Esophagus muscularis mucosa (tissue), 4 donors: Measurements from ENCODE around the gene SPAST. TPM values are rescaled to one million over a fixed set of nuclear protein-coding genes. Genes with fewer than 3 reads are reported as not detected.
"Not testable (repeated sequence)": the region's sequence is repeated elsewhere in the genome, so short reads cannot be mapped to it uniquely, and the experiment has no call there.

Source experiments
- DNase-seq: peaks from one replicate; pipeline ENCODE4 v3.0.0-alpha.2; 2017; ENCODE audit errors: extremely low spot score
- H3K27ac ChIP-seq, 4 donors: fragments of 200-600 bp; sonication (generic); replicated peaks in 1 of 4; 1 replicate in 3 of 4; 2 replicates in 1 of 4; pipeline ENCODE4 v1.5.1; 2016 to 2019; ENCODE audit warnings: mild to moderate bottlenecking in 1 of 4
- H3K27me3 ChIP-seq, 4 donors: fragments of 200-600 bp; sonication (generic); one replicate each; pipeline versions ENCODE4 v1.5.1 to v1.6.0; 2016 to 2019
- H3K36me3 ChIP-seq, 4 donors: fragments of 200-600 bp; sonication (generic); one replicate each; pipeline ENCODE4 v1.5.1; 2016 to 2019
- H3K4me1 ChIP-seq, 4 donors: fragments of 200-600 bp; sonication (generic); one replicate each; pipeline ENCODE4 v1.5.1; 2016 to 2019
- H3K4me3 ChIP-seq, 4 donors: fragments of 200-600 bp; sonication (generic); 1 replicate in 2 of 4; 2 replicates in 2 of 4; pipeline ENCODE4 v1.5.1; 2016 to 2019; ENCODE audit warnings: mild to moderate bottlenecking in 4 of 4, moderate library complexity in 1 of 4
- H3K9me3 ChIP-seq, 4 donors: fragments of 200-600 bp; sonication (generic); 1 replicate in 3 of 4; 2 replicates in 1 of 4; pipeline ENCODE4 v1.5.1; 2016 to 2019
- EP300 ChIP-seq: sonication (generic); formaldehyde crosslinking; IDR thresholded peaks from one replicate; pipeline ENCODE4 v1.6.1; 2017; ENCODE audit warnings: antibody characterized with exemption
- POLR2A ChIP-seq: fragments of 450-650 bp; IDR thresholded peaks from one replicate; pipeline ENCODE4 v1.6.1; 2017; ENCODE audit warnings: antibody characterized with exemption, moderate library complexity, mild to moderate bottlenecking, low read depth
- POLR2AphosphoS5 ChIP-seq, 2 donors: sonication (generic); formaldehyde crosslinking; IDR thresholded peaks; one replicate each; pipeline ENCODE4 v1.6.1; 2017; ENCODE audit warnings: antibody characterized with exemption in 2 of 2
- WGBS: methylation state at CpG from one replicate; pipeline ENCODE4 v1.1.5; 2018; 5-methylcytosine and 5-hydroxymethylcytosine counted together
- intact Hi-C: fragments of 100-400 bp; cut with DNase I; formaldehyde crosslinking; loops from one replicate; pipeline ENCODE4 v1.15.1; 2023
- total RNA-seq, 4 donors: library from RNA; depleted of rRNA; stranded (reverse); fragments of >200 nt; gene quantifications; one replicate each; pipeline versions ENCODE4 v1.1.0 to v1.2.1, GENCODE V29; 2016
- TF ChIP-seq, protein P1 (sequence below), 3 experiments: fragments of 200-600 bp in 2 of 3; fragments of 450-650 bp in 1 of 3; sonication (generic) in 2 of 3; IDR thresholded peaks; one replicate each; pipeline ENCODE4 v1.5.1; 2017 to 2019; ENCODE audit warnings: antibody characterized with exemption in 3 of 3, mild to moderate bottlenecking in 2 of 3, moderate library complexity in 1 of 3

Gene SPAST
- total RNA-seq, 4 donors from 2014 or later: 13.3 to 16.6 (median 14.4) TPM

DNA sequence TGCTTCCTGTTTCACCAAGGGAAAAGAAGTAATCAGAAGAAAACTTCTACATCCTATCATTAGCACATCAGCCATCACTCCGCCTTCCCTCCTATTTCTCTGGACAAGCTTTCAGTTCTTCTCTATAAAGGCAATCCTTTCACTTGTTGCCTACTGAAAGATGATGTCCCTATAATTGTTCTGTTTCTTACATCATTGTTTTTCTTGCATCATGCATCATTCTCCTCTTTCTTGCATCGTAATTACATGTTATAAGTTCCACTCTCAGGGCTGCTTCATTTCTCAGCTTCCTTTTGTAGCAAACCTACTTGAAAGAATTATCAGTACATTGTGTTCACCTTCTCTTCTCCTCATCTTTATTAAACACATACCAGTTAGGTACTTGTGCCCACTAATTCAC lies 109.5 kb downstream of the SPAST start:
- TF ChIP-seq POLR2AphosphoS5 (IDR thresholded peaks at IDR 0.05) (no peak), EP300 (no peak), POLR2A (no peak)
- TF ChIP-seq, protein P1, sequence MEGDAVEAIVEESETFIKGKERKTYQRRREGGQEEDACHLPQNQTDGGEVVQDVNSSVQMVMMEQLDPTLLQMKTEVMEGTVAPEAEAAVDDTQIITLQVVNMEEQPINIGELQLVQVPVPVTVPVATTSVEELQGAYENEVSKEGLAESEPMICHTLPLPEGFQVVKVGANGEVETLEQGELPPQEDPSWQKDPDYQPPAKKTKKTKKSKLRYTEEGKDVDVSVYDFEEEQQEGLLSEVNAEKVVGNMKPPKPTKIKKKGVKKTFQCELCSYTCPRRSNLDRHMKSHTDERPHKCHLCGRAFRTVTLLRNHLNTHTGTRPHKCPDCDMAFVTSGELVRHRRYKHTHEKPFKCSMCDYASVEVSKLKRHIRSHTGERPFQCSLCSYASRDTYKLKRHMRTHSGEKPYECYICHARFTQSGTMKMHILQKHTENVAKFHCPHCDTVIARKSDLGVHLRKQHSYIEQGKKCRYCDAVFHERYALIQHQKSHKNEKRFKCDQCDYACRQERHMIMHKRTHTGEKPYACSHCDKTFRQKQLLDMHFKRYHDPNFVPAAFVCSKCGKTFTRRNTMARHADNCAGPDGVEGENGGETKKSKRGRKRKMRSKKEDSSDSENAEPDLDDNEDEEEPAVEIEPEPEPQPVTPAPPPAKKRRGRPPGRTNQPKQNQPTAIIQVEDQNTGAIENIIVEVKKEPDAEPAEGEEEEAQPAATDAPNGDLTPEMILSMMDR (IDR thresholded peaks at IDR 0.05): no peak
- no peak overlapping the region for H3K4me3 ChIP-seq
- intact Hi-C loops: no loop called here
- H3K4me1 ChIP-seq: peaks cover 0 to under 1% (median 0%) of the 10 kb centered on the region in 4 donors
- H3K27ac ChIP-seq: no peak overlapping the region
- no peaks in the 10 kb centered on the region for H3K9me3 ChIP-seq
- DNase-seq: no peak
- no peaks in the 10 kb centered on the region for H3K27me3 ChIP-seq
- H3K36me3 ChIP-seq: peaks cover 15 to 55% (median 44%) of the 10 kb centered on the region in 4 donors
- 90% methylated on average over 2 of the region's 2 CpGs for WGBS

DNA sequence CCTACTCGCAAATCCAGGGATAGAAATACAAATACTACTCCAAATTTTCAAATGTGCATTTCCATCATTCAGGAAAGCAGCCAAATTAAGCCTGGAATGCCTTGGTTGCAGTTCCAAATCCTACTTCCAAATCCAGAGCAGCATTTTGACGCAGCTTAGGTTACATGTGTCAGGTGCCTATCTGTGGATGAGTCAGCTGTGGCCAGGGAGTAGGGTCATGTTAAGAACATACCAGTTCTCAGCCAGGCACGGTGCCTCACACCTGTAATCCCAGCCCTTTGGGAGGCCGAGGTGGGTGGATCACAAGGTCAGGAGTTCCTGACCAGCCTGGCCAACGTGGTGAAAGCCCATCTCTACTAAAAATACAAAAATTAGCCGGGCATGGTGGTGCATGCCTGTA lies 119.3 kb downstream of the SPAST start:
- Histone ChIP-seq H3K27me3 (no peaks in the 10 kb centered on the region), H3K36me3 (peaks cover 11 to 71% (median 36%) of the 10 kb centered on the region in 4 donors), H3K27ac (no peak overlapping the region), H3K4me1 (no peaks in the 10 kb centered on the region), H3K9me3 (no peaks in the 10 kb centered on the region), H3K4me3 (no peak overlapping the region)
- DNase-seq: no peak
- 93% methylated on average over 5 of the region's 6 CpGs for WGBS
- intact Hi-C loops: no loop called here
- TF ChIP-seq, protein P1 (IDR thresholded peaks at IDR 0.05): no peak
- TF ChIP-seq POLR2AphosphoS5 (IDR thresholded peaks at IDR 0.05) (no peak), POLR2A (no peak), EP300 (no peak)

DNA sequence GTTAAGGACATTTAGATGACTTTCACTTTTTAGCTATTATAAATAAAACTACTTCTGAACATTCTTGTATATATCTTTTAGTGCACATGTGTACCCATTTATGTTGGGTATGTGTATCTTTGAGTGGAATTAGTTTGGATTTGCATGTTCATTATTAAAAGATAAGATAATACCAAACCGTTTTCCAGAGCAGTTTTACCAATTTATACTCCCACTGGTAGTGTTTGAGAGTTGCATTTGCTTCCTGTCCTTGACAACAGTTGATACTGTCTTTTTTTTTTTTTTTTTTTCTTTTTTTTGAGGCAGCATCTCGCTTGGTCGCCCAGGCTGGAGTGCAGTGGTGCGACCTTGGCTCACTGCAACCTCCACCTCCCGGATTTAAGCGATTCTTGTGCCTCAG lies 125.7 kb downstream of the SPAST start:
- DNase-seq: no peak
- Histone ChIP-seq H3K4me1 (no peaks in the 10 kb centered on the region), H3K4me3 (no peak overlapping the region), H3K27me3 (no peaks in the 10 kb centered on the region), H3K27ac (no peak overlapping the region), H3K9me3 (no peaks in the 10 kb centered on the region), H3K36me3 (peaks cover 0 to 55% (median 32%) of the 10 kb centered on the region in 4 donors)
- 95% methylated on average over 6 of the region's 6 CpGs for WGBS
- intact Hi-C loops: no loop called here
- TF ChIP-seq POLR2AphosphoS5 (IDR thresholded peaks at IDR 0.05): no peak
- no peak for TF ChIP-seq POLR2A
- TF ChIP-seq, protein P1 (IDR thresholded peaks at IDR 0.05): no peak
- no peak for TF ChIP-seq EP300

DNA sequence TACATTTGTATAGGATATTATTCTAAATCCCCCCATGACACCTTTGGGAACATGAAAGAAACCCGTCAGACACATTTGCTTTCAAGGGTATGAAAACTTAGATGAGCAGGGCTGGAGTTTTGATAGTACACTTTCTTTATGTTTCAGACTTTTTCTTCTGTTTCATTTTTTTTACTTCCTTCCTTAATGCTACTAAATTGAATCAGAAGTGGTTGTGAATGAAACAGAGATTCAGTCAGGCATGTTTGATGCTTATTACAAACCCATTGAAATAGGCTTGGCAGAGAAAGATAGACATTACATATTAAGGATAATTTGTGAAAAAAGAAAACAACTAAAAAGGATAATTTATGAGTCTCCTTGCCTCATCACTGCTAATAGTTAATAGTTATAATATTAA lies 129.1 kb downstream of the SPAST start:
- TF ChIP-seq POLR2AphosphoS5 (IDR thresholded peaks at IDR 0.05) (no peak), POLR2A (no peak), EP300 (no peak)
- TF ChIP-seq, protein P1 (IDR thresholded peaks at IDR 0.05): no peak
- WGBS: 93% methylated on average over 1 of the region's 1 CpG
- H3K4me3 ChIP-seq: no peak overlapping the region
- H3K9me3 ChIP-seq: no peaks in the 10 kb centered on the region
- intact Hi-C loops: no loop called here
- no peaks in the 10 kb centered on the region for H3K27me3 ChIP-seq
- no peak overlapping the region for H3K27ac ChIP-seq
- H3K36me3 ChIP-seq: peaks cover 1 to 49% (median 29%) of the 10 kb centered on the region in 4 donors
- no peaks in the 10 kb centered on the region for H3K4me1 ChIP-seq
- DNase-seq: no peak

DNA sequence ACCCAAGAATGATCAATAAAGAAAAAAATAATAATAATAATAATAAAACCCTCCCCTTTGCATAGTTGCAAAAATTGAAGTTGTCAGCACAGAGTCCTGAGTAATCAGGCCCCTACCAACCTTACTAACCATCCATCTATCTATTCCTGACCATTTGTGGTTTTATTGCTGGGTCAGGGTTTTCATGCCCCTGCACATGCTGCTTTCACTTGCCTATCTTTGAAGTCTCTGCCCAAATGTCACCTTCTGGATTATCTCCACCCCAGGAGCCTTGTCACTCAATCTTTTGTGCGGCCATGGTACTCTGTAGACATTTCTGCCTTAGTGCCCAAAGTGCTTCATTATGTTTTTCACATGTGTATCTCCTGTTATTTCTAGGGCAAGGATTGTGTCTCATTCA lies 137.5 kb downstream of the SPAST start:
- TF ChIP-seq, protein P1 (IDR thresholded peaks at IDR 0.05): no peak
- no peak for TF ChIP-seq POLR2AphosphoS5 (IDR thresholded peaks at IDR 0.05)
- TF ChIP-seq POLR2A: no peak
- no peak for TF ChIP-seq EP300
- no peaks in the 10 kb centered on the region for H3K4me1 ChIP-seq
- H3K36me3 ChIP-seq: peaks cover 28 to 72% (median 61%) of the 10 kb centered on the region in 4 donors
- no peak for DNase-seq
- no peak overlapping the region for H3K4me3 ChIP-seq
- WGBS: 95% methylated on average over 1 of the region's 1 CpG
- H3K27ac ChIP-seq: no peak overlapping the region
- intact Hi-C loops: no loop called here
- H3K27me3 ChIP-seq: no peaks in the 10 kb centered on the region
- H3K9me3 ChIP-seq: no peaks in the 10 kb centered on the region

DNA sequence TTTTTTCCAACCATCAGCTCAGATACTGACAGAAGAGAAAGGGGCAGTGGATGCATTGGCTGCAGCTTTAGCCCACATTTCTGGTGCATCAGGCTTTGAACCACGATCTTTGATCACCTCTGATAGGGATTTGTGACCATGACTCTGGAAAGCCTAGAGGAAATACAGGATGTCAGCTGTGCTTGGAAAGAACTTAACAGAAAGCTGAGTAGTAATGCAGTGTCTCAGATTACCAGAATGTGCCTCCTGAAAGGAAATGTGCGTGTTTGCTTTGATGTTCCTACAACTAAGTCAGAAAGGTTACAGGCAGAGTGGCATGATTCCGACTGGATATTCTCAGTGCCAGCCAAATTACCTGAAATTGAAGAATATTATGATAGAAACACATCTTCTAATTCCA lies 140.1 kb downstream of the SPAST start:
- H3K36me3 ChIP-seq: peaks cover 19 to 68% (median 55%) of the 10 kb centered on the region in 4 donors
- H3K27ac ChIP-seq, DNase-seq, H3K27me3 ChIP-seq, intact Hi-C loops, H3K9me3 ChIP-seq, H3K4me3 ChIP-seq, H3K4me1 ChIP-seq: not testable (repeated sequence)
- 89% methylated on average over 3 of the region's 3 CpGs for WGBS
